IPS-20b (cell line): ENCODE measurements around the gene PRR32.
"Not testable (repeated sequence)": the region's sequence is repeated elsewhere in the genome, so short reads cannot be mapped to it uniquely, and the experiment has no call there.

Experiments used
- H3K27ac ChIP-seq: one replicate; pipeline ENCODE4 v1.5.1; 2013; ENCODE audit warnings: low read length
- H3K27me3 ChIP-seq: 2 replicates; pipeline ENCODE4 v1.6.1; 2013; ENCODE audit warnings: mild to moderate bottlenecking, low read length, inconsistent platforms; ENCODE audit not compliant: insufficient read depth
- H3K36me3 ChIP-seq: 2 replicates; pipeline ENCODE4 v1.6.1; 2013; ENCODE audit warnings: low read depth, mild to moderate bottlenecking, inconsistent platforms, low read length, moderate library complexity; ENCODE audit not compliant: insufficient read depth
- H3K4me1 ChIP-seq: 2 replicates; pipeline ENCODE4 v1.6.1; 2013; ENCODE audit warnings: mild to moderate bottlenecking, control low read depth, inconsistent platforms, low read length, moderate library complexity; ENCODE audit not compliant: insufficient read depth
- H3K4me3 ChIP-seq: 2 replicates; pipeline ENCODE4 v1.5.1; 2013; ENCODE audit warnings: mild to moderate bottlenecking, low read length, inconsistent platforms
- H3K9ac ChIP-seq: 2 replicates; pipeline ENCODE4 v1.6.1; 2013; ENCODE audit warnings: low read depth, mild to moderate bottlenecking, inconsistent platforms, low read length, moderate library complexity
- H3K9me3 ChIP-seq: 2 replicates; pipeline ENCODE4 v1.6.1; 2013; ENCODE audit warnings: mild to moderate bottlenecking, low read depth, low read length, inconsistent platforms; ENCODE audit not compliant: insufficient read depth

The PRR32 gene, protein sequence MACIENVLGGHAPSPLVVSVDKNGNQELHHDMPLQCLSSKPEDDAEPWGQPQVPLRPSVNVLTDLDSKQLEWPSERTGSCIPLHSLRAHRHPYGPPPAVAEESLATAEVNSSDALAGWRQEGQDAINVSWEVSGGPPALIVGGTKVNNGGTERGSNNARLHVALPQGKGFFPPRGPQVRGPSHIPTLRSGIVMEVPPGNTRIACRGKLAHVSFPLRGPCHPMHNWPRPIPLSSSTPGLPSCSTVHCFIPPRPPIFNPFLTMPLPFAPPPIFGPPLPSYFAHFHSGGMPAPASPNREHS

DNA sequence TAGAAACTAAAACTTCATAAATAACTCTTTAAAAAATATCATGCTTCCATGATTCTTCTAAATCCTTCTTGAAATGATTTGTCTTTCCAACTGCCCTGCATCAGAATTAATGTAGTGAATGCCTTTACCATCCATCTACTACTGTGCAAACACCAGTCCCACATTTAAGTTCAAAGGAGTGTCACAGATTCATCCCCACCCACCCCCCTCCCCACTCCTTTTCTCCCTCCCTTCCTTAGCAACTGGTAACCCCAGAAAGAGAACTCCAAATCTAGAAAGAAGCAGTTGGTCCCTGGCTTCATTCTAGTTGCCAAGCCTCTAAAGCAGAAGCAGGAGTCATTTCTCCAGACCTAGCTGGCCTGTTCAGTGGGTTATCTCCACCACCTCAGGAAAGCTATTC, at the start of gene PRR32:
PRR32 (plus strand) TSS at position 301 of the 400 bp plus-strand sequence. CDS start 115 bp downstream, outside the sequence.
- Histone ChIP-seq H3K27me3 (no peaks in the 10 kb centered on the region), H3K4me1 (no peaks in the 10 kb centered on the region), H3K36me3 (no peaks in the 10 kb centered on the region), H3K4me3 (no peak within 1 kb of the TSS), H3K9me3 (no peaks in the 10 kb centered on the region), H3K9ac (no peak within 1 kb of the TSS), H3K27ac (no peak within 1 kb of the TSS)

- no peak overlapping the region for H3K9ac ChIP-seq
- no peaks in the 10 kb centered on the region for H3K4me1 ChIP-seq
- no peaks in the 10 kb centered on the region for H3K9me3 ChIP-seq
- H3K36me3 ChIP-seq, result no peaks in the 10 kb centered on the region
- no peaks in the 10 kb centered on the region for H3K27me3 ChIP-seq
- no peak overlapping the region for H3K4me3 ChIP-seq
- H3K27ac ChIP-seq, result no peak overlapping the region
These were observed 49.4 kb upstream of the PRR32 start for GRCh38 chrX:126770179-126770578.

- Histone ChIP-seq H3K27me3 (no peaks in the 10 kb centered on the region), H3K9me3 (no peaks in the 10 kb centered on the region), H3K4me1 (no peaks in the 10 kb centered on the region), H3K4me3 (no peak overlapping the region), H3K36me3 (no peaks in the 10 kb centered on the region), H3K9ac (no peak overlapping the region), H3K27ac (no peak overlapping the region)
These were observed 34.0 kb upstream of the PRR32 start for GRCh38 chrX:126785539-126785938.

- Histone ChIP-seq H3K4me1 (no peaks in the 10 kb centered on the region), H3K27ac (no peak overlapping the region), H3K27me3 (no peaks in the 10 kb centered on the region), H3K4me3 (no peak overlapping the region), H3K9ac (no peak overlapping the region), H3K9me3 (no peaks in the 10 kb centered on the region), H3K36me3 (no peaks in the 10 kb centered on the region)
These were observed 20.5 kb upstream of the PRR32 start for GRCh38 chrX:126799059-126799458.

DNA sequence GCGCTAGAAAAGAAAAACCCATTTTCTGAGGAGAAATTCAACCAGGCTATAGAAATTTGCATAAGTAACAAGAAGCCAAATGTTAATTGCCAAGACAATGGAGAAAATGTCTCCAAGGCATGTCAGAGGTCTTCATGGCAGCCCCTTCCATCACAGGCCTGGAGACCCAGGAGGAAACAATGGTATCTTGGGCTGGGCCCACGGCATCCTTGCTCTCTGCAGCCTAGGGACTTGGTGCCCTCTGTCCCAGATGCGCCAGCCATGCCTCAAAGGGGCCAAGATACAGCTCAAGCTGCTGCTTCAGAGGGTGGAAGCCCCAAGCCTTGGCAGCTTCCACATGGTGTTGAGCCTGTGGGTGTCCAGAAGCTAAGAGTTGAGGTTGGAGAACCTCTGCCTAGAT, 12.7 kb upstream of the PRR32 start:
- not testable (repeated sequence) for H3K36me3 ChIP-seq, H3K9ac ChIP-seq, H3K9me3 ChIP-seq, H3K27ac ChIP-seq, H3K4me3 ChIP-seq, H3K4me1 ChIP-seq, H3K27me3 ChIP-seq

GRCh38 chrX:126815806-126816205, 3.7 kb upstream of the PRR32 start:
- Histone ChIP-seq H3K9ac (no peak overlapping the region), H3K4me3 (no peak overlapping the region), H3K27me3 (no peaks in the 10 kb centered on the region), H3K9me3 (no peaks in the 10 kb centered on the region), H3K36me3 (no peaks in the 10 kb centered on the region), H3K4me1 (no peaks in the 10 kb centered on the region), H3K27ac (no peak overlapping the region)

- Histone ChIP-seq H3K4me1 (no peaks in the 10 kb centered on the region), H3K9ac (no peak overlapping the region), H3K4me3 (no peak overlapping the region), H3K36me3 (no peaks in the 10 kb centered on the region), H3K27me3 (no peaks in the 10 kb centered on the region), H3K27ac (no peak overlapping the region), H3K9me3 (no peaks in the 10 kb centered on the region)
These were observed 1.3 kb downstream of the PRR32 start for GRCh38 chrX:126820700-126821420.

DNA sequence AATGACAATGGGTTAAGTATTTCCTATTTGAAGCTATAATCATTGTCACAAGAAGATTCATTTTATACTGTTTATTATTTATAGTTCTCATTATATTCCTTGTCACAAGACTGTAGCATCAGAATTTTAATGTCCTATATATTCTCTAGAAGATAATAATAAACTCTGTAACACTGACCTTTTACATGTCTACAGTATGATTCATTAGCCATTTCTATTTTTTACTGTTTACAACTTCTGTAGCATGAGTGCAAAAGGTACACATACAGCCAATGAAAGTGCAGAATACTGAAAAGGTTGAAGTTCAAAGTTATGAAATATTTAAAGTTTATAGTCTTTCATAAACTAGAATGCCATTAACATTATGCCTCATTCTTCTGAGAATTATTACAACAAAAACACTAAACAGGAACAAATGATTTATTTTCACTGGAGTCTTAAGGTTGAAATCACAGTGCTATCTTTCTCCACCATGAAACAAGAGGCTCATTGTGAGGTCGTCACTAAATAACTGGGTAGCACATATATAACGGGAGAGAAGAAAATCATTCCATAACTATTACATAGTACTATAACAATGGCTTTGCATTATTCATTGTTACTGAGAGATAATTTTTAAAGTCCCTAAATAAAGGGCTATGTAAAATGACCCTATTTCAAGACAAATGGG, 4.9 kb downstream of the PRR32 start:
- H3K4me3 ChIP-seq, result no peak overlapping the region
- no peaks in the 10 kb centered on the region for H3K9me3 ChIP-seq
- no peak overlapping the region for H3K27ac ChIP-seq
- H3K27me3 ChIP-seq, result no peaks in the 10 kb centered on the region
- no peak overlapping the region for H3K9ac ChIP-seq
- no peaks in the 10 kb centered on the region for H3K36me3 ChIP-seq
- no peaks in the 10 kb centered on the region for H3K4me1 ChIP-seq

- Histone ChIP-seq H3K9me3 (no peaks in the 10 kb centered on the region), H3K27me3 (no peaks in the 10 kb centered on the region), H3K36me3 (no peaks in the 10 kb centered on the region), H3K9ac (no peak overlapping the region), H3K27ac (no peak overlapping the region), H3K4me3 (no peak overlapping the region), H3K4me1 (no peaks in the 10 kb centered on the region)
These were observed 6.2 kb downstream of the PRR32 start for GRCh38 chrX:126825566-126826193.

DNA sequence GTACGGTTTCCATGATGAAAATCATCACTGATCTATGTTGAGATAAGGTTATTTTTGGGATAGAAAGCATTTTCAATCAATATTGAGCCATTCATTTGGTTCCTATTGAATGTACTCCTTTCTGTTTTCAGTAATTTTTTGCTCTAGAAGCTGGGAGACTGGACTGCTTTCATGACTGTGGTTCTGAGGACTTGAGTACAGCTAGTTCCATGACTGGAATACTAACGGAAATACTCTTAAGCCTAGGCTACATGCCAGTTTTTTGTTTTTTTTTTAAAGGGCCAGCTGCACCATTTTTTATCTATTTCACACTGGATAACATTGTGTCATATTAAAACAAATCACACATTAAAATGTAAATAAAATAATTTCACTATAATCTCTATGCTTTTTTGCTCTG, 16.7 kb downstream of the PRR32 start:
- H3K27me3 ChIP-seq, result no peaks in the 10 kb centered on the region
- no peaks in the 10 kb centered on the region for H3K9me3 ChIP-seq
- no peak overlapping the region for H3K4me3 ChIP-seq
- H3K4me1 ChIP-seq, result no peaks in the 10 kb centered on the region
- H3K9ac ChIP-seq, result no peak overlapping the region
- no peaks in the 10 kb centered on the region for H3K36me3 ChIP-seq
- no peak overlapping the region for H3K27ac ChIP-seq

GRCh38 chrX:126847143-126847542, 27.6 kb downstream of the PRR32 start:
- H3K4me3 ChIP-seq, result no peak overlapping the region
- H3K9ac ChIP-seq, result no peak overlapping the region
- no peaks in the 10 kb centered on the region for H3K9me3 ChIP-seq
- no peak overlapping the region for H3K27ac ChIP-seq
- H3K36me3 ChIP-seq, result no peaks in the 10 kb centered on the region
- no peaks in the 10 kb centered on the region for H3K27me3 ChIP-seq
- H3K4me1 ChIP-seq, result no peaks in the 10 kb centered on the region
